HEK293 (cell line): ENCODE measurements around the gene RASL10B.

Experiments
- CTCF ChIA-PET: fragments of 350-600 bp; formaldehyde crosslinking; extraction: SDS; loops from one replicate; lab custom pipeline; 2021; ENCODE audit warnings: antibody characterized with exemption; lab: Yijun Ruan, JAX
- POLR2A ChIA-PET: fragments of 300-600 bp; formaldehyde crosslinking; extraction: SDS; loops from one replicate; lab custom pipeline; 2020; ENCODE audit warnings: antibody characterized with exemption, inconsistent platforms; lab: Yijun Ruan, JAX
- H3K27ac ChIP-seq: fragments of 200-500 bp; sonication (Bioruptor generic); 2 replicates; pipeline ENCODE4 v1.5.1; 2014; ENCODE audit warnings: low read depth, low read length, control low read depth, inconsistent platforms; ENCODE audit errors: extremely low read depth
- H3K36me3 ChIP-seq, 2 experiments: fragments of 200-500 bp in 1 of 2; sonication (Bioruptor generic) in 1 of 2; 1 replicate in 1 of 2; 2 replicates in 1 of 2; pipeline ENCODE4 v1.5.1; 2014 to 2017; ENCODE audit warnings: inconsistent platforms in 2 of 2, low read length in 2 of 2; ENCODE audit not compliant: control insufficient read depth in 2 of 2, insufficient read depth in 1 of 2
- H3K4me1 ChIP-seq: fragments of 200-500 bp; sonication (Bioruptor generic); 2 replicates; pipeline ENCODE4 v1.5.1; 2014; ENCODE audit warnings: mild to moderate bottlenecking, low read length, inconsistent platforms; ENCODE audit not compliant: control insufficient read depth, insufficient read depth
- H3K4me3 ChIP-seq: 2 replicates; pipeline ENCODE4 v1.5.1; 2011; ENCODE audit warnings: low read depth, mild to moderate bottlenecking, control low read depth, low read length, moderate library complexity
- H3K9me3 ChIP-seq: fragments of 200-500 bp; sonication (Bioruptor generic); 2 replicates; pipeline ENCODE4 v1.5.1; 2014; ENCODE audit warnings: low read depth, low read length, inconsistent platforms; ENCODE audit not compliant: control insufficient read depth, insufficient read depth
- GFI1B ChIP-seq: fragments of 450-650 bp; formaldehyde crosslinking; IDR thresholded peaks from 2 replicates; pipeline ENCODE4 v1.5.1; 2016; ENCODE audit warnings: missing biosample characterization, missing genetic modification characterization
- HIC1 ChIP-seq: fragments of 450-650 bp; formaldehyde crosslinking; IDR thresholded peaks from 2 replicates; pipeline ENCODE4 v1.5.1; 2016; ENCODE audit warnings: missing biosample characterization, missing genetic modification characterization
- OSR2 ChIP-seq: fragments of 450-650 bp; formaldehyde crosslinking; IDR thresholded peaks from 2 replicates; pipeline ENCODE4 v1.5.1; 2016; ENCODE audit warnings: missing biosample characterization, missing genetic modification characterization
- REPIN1 ChIP-seq: fragments of 450-650 bp; formaldehyde crosslinking; IDR thresholded peaks from 2 replicates; pipeline ENCODE4 v1.5.1; 2017; ENCODE audit warnings: missing biosample characterization, missing genetic modification characterization, low read depth
- SP3 ChIP-seq: fragments of 450-650 bp; formaldehyde crosslinking; IDR thresholded peaks from 2 replicates; pipeline ENCODE4 v1.5.1; 2016; ENCODE audit warnings: missing biosample characterization, missing genetic modification characterization
- WT1 ChIP-seq: fragments of 450-650 bp; formaldehyde crosslinking; IDR thresholded peaks from 2 replicates; pipeline ENCODE4 v1.5.1; 2016; ENCODE audit warnings: missing biosample characterization, missing genetic modification characterization
- ZBTB7A ChIP-seq: fragments of 450-650 bp; formaldehyde crosslinking; IDR thresholded peaks from 2 replicates; pipeline ENCODE4 v1.5.1; 2016; ENCODE audit warnings: low read depth, missing biosample characterization, missing genetic modification characterization
- ZNF10 ChIP-seq: fragments of 450-650 bp; formaldehyde crosslinking; IDR thresholded peaks from 2 replicates; pipeline ENCODE4 v1.5.1; 2017; ENCODE audit warnings: missing biosample characterization, missing genetic modification characterization
- ZNF114 ChIP-seq: fragments of 450-650 bp; formaldehyde crosslinking; IDR thresholded peaks from 2 replicates; pipeline ENCODE4 v1.5.0; 2017; ENCODE audit warnings: missing biosample characterization, missing genetic modification characterization
- ZNF121 ChIP-seq: fragments of 450-650 bp; formaldehyde crosslinking; IDR thresholded peaks from 2 replicates; pipeline ENCODE4 v1.5.1; 2016; ENCODE audit warnings: missing biosample characterization, missing genetic modification characterization
- ZNF133 ChIP-seq: fragments of 450-650 bp; formaldehyde crosslinking; IDR thresholded peaks from 2 replicates; pipeline ENCODE4 v1.5.1; 2016; ENCODE audit warnings: missing biosample characterization, missing genetic modification characterization
- ZNF148 ChIP-seq: fragments of 450-650 bp; formaldehyde crosslinking; IDR thresholded peaks from 2 replicates; pipeline ENCODE4 v1.5.0; 2017; ENCODE audit warnings: missing biosample characterization, missing genetic modification characterization, borderline replicate concordance
- ZNF341 ChIP-seq: fragments of 450-650 bp; formaldehyde crosslinking; IDR thresholded peaks from 2 replicates; pipeline ENCODE4; 2016; ENCODE audit warnings: low read depth, missing biosample characterization, missing genetic modification characterization
- ZNF558 ChIP-seq: fragments of 450-650 bp; formaldehyde crosslinking; IDR thresholded peaks from 2 replicates; pipeline ENCODE4 v1.5.1; 2016; ENCODE audit warnings: missing biosample characterization, missing genetic modification characterization
- ZNF670 ChIP-seq: fragments of 450-650 bp; formaldehyde crosslinking; IDR thresholded peaks from 2 replicates; pipeline ENCODE4 v1.5.1; 2016; ENCODE audit warnings: missing biosample characterization, missing genetic modification characterization, low read depth
- ZSCAN23 ChIP-seq: fragments of 450-650 bp; formaldehyde crosslinking; IDR thresholded peaks from 2 replicates; pipeline ENCODE4 v1.5.1; 2016; ENCODE audit warnings: missing biosample characterization, missing genetic modification characterization
- TF ChIP-seq, protein P1 (sequence below): fragments of 450-650 bp; formaldehyde crosslinking; optimal IDR thresholded peaks from 2 replicates; pipeline ENCODE3; 2016; ENCODE audit warnings: missing biosample characterization, mild to moderate bottlenecking, missing genetic modification characterization
- TF ChIP-seq, protein P2 (sequence below): fragments of 450-650 bp; formaldehyde crosslinking; IDR thresholded peaks from 2 replicates; pipeline ENCODE4; 2016; ENCODE audit warnings: missing biosample characterization, missing genetic modification characterization

The RASL10B gene

GRCh38 chr17:35765756-35766488, 34.5 kb downstream of the RASL10B start (continued):
- TF ChIP-seq HIC1 (tag by site-specific recombination) = no peak
- no peak for TF ChIP-seq ZSCAN23 (tag by site-specific recombination)
- no peak for TF ChIP-seq ZNF558 (tag by site-specific recombination)
- TF ChIP-seq, protein P1, sequence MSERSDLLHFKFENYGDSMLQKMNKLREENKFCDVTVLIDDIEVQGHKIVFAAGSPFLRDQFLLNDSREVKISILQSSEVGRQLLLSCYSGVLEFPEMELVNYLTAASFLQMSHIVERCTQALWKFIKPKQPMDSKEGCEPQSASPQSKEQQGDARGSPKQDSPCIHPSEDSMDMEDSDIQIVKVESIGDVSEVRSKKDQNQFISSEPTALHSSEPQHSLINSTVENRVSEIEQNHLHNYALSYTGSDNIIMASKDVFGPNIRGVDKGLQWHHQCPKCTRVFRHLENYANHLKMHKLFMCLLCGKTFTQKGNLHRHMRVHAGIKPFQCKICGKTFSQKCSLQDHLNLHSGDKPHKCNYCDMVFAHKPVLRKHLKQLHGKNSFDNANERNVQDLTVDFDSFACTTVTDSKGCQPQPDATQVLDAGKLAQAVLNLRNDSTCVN (tag by site-specific recombination) = no peak

- TF ChIP-seq ZNF341 (tag by site-specific recombination) = no peak
- no peak for TF ChIP-seq ZNF670 (tag by site-specific recombination)
- TF ChIP-seq ZNF133 = no peak
- no peak for TF ChIP-seq WT1
- TF ChIP-seq OSR2 (tag by site-specific recombination) = no peak
- TF ChIP-seq, protein P2, sequence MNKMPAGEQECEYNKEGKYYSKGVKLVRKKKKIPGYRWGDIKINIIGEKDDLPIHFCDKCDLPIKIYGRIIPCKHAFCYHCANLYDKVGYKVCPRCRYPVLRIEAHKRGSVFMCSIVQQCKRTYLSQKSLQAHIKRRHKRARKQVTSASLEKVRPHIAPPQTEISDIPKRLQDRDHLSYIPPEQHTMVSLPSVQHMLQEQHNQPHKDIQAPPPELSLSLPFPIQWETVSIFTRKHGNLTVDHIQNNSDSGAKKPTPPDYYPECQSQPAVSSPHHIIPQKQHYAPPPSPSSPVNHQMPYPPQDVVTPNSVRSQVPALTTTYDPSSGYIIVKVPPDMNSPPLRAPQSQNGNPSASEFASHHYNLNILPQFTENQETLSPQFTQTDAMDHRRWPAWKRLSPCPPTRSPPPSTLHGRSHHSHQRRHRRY (tag by site-specific recombination) = no peak
- no peak for TF ChIP-seq ZNF10 (tag by site-specific recombination)
- no peak for TF ChIP-seq REPIN1
- TF ChIP-seq GFI1B = no peak
- no peak for TF ChIP-seq ZBTB7A
- TF ChIP-seq ZNF114 (tag by site-specific recombination) = no peak
- no peak for TF ChIP-seq ZNF121
- no peak for TF ChIP-seq ZNF148 (tag by site-specific recombination)
- TF ChIP-seq SP3 (tag by site-specific recombination) = no peak
- Histone ChIP-seq H3K4me3 (no peak overlapping the region), H3K27ac (no peak overlapping the region), H3K36me3 (no peaks in the 10 kb centered on the region), H3K9me3 (no peaks in the 10 kb centered on the region), H3K4me1 (no peaks in the 10 kb centered on the region; the same call in 1 of the 2 replicates)
- CTCF ChIA-PET = interaction anchor here (0.5 to 6.2 kb wide), 11 partner anchors 9 to 441 kb away, joined by 3 to 104 read pairs (median 7); partner anchors contain the start of genes MMP28 and TAF15
- POLR2A ChIA-PET = interaction anchor here (2.1 kb wide), 1 partner anchor 42 kb away, joined by 13 read pairs; the partner anchor contains the start of gene TAF15
Measured at GRCh38 chr17:35766489-35766877, 35.0 kb downstream of the RASL10B start.
